ENCODE results near the gene MUC15.

- TF ChIP-seq CTCF (conservative IDR thresholded peaks at IDR 0.05; ENCODE audit: low read length) (no peak), EZH2phosphoT487 (IDR thresholded peaks at IDR 0.05; ENCODE audit: borderline replicate concordance) (no peak)
These were observed 32.5 kb downstream of the MUC15 start for GRCh38 chr11:26539517-26539916.

All from Loucy (cell line).